Gastrocnemius medialis (tissue), 4 donors: ENCODE measurements around the gene SEMA3A.

Source experiments
- CTCF ChIP-seq, 5 experiments: fragments of 450-650 bp in 3 of 5; fragments of 200-600 bp in 2 of 5; sonication (generic) in 2 of 5; IDR thresholded peaks in 4 of 5; conservative IDR thresholded peaks in 1 of 5; 1 replicate in 4 of 5; 2 replicates in 1 of 5; pipeline ENCODE4 v1.5.1; 2016 to 2019; ENCODE audit warnings: antibody characterized with exemption in 5 of 5, mild to moderate bottlenecking in 3 of 5, moderate library complexity in 3 of 5
- POLR2A ChIP-seq, 2 donors: fragments of 450-650 bp; IDR thresholded peaks; one replicate each; pipeline ENCODE4 v1.6.1; 2017; ENCODE audit warnings: antibody characterized with exemption in 2 of 2, mild to moderate bottlenecking in 2 of 2, moderate library complexity in 2 of 2

DNA sequence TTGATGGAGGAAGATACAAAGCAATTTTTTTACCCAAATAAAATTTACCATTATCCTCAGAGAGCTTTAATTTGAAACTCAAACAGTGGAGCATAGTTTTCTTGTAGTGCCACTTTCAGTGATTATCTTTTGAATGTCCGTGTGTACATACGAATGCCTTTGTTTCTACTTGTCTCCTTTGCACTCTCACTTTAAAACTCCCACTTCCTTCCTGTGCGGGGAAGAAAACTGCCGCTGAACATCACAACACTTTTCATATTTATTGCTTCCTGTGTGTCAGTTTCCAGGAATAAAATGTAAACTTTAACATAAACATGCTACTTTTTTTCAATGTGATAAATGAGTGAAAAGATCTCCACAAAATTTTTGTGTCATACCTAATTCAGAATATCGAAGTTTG is 102.4 kb downstream of the SEMA3A start:
- no peak for TF ChIP-seq CTCF (IDR thresholded peaks at IDR 0.05 in 4 of 5, conservative IDR thresholded peaks at IDR 0.05 in 1 of 5)
- TF ChIP-seq POLR2A (IDR thresholded peaks at IDR 0.05): no peak
